Activated T-cell treated with anti-CD3 and anti-CD28 coated beads, Interleukin-2, amount 50 U/mL, for 72 hours (primary cell): ENCODE results near the gene ZNF692. TPM values are rescaled to one million over a fixed set of nuclear protein-coding genes. Genes with fewer than 3 reads are reported as not detected.
"Not testable (repeated sequence)": the region's sequence is repeated elsewhere in the genome, so short reads cannot be mapped to it uniquely, and the experiment has no call there.

Experiments used
- ATAC-seq, 2 donors: fragments of 150-1000 bp; cut with Tn5 transposase; replicated peaks in 1 of 2; 2 replicates each; pipeline ENCODE4 v1.10.0; 2021; ENCODE audit warnings: moderate library complexity in 2 of 2, mild to moderate bottlenecking in 1 of 2
- DNase-seq, 2 donors: peaks; one replicate each; pipeline ENCODE4 v3.0.0; 2021 to 2022; ENCODE audit warnings: mixed read lengths in 1 of 2
- H3K27ac Mint-ChIP-seq: one replicate; pipeline ENCODE4 v1.8.0; 2022; ENCODE audit warnings: mild to moderate bottlenecking, moderate library complexity, mixed read lengths
- H3K27me3 Mint-ChIP-seq: one replicate; pipeline ENCODE4 v1.8.0; 2022; ENCODE audit warnings: low read depth, mixed read lengths
- H3K36me3 Mint-ChIP-seq, 2 donors: one replicate each; pipeline ENCODE4 v1.8.0; 2022; ENCODE audit warnings: mixed read lengths in 2 of 2, mild to moderate bottlenecking in 1 of 2; ENCODE audit not compliant: insufficient read depth in 2 of 2
- H3K4me1 Mint-ChIP-seq: one replicate; pipeline ENCODE4 v1.8.0; 2022; ENCODE audit warnings: low read depth, mixed read lengths
- H3K4me3 Mint-ChIP-seq, 2 donors: one replicate each; pipeline ENCODE4 v1.8.0; 2022; ENCODE audit warnings: mild to moderate bottlenecking in 2 of 2, mixed read lengths in 2 of 2, moderate library complexity in 2 of 2
- H3K9me3 Mint-ChIP-seq, 2 donors: one replicate each; pipeline ENCODE4 v1.8.0; 2022; ENCODE audit warnings: mixed read lengths in 2 of 2
- total RNA-seq, 2 donors: library from RNA; stranded (reverse); gene quantifications; one replicate each; pipeline ENCODE4 v1.2.3, GENCODE V29; 2022

The ZNF692 gene
- total RNA-seq, 2 donors from 2014 or later: 42.8 to 57.6 TPM

DNA sequence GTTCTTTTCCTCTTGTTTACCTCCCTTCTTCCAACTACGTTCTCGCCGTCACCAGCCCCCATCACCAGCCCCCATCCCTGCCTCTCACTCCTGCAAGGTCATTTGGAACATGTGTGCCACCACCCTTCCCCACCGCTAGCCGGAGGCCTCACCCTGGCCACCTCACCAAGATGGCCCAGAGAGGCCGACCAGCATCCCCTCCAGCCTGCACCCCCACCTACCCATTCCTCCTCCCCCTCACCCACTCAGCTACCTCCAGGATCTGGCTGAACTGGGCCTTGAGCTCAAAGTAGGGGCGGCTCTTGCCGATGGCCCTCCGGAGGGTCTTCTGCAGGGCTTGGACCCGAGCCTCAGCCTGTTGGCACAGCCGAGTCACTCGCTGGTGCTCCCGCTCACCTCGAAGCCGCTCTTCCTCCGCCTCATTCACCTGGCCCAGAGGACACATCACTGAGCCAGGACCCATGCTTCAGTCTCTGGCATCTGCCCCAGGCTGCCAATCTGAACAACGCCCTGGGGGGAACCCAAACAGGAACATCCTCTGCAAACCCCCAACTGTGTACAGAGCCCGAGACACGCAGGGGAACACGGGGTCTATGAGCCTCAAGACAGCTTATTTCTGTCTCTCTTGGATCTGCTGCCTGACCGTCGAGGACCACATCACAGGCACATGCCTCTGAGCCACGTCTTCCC, 46.0 kb downstream of the ZNF692 start:
- H3K27me3 Mint-ChIP-seq: no peaks in the 10 kb centered on the region
- peaks cover 24% of the 10 kb centered on the region for H3K4me1 Mint-ChIP-seq
- H3K27ac Mint-ChIP-seq: no peak overlapping the region
- peaks cover 9 to 13% of the 10 kb centered on the region in 2 donors for H3K36me3 Mint-ChIP-seq
- no peak overlapping the region for H3K4me3 Mint-ChIP-seq
- DNase-seq (no peak), ATAC-seq (no peak)
- H3K9me3 Mint-ChIP-seq: no peaks in the 10 kb centered on the region

DNA sequence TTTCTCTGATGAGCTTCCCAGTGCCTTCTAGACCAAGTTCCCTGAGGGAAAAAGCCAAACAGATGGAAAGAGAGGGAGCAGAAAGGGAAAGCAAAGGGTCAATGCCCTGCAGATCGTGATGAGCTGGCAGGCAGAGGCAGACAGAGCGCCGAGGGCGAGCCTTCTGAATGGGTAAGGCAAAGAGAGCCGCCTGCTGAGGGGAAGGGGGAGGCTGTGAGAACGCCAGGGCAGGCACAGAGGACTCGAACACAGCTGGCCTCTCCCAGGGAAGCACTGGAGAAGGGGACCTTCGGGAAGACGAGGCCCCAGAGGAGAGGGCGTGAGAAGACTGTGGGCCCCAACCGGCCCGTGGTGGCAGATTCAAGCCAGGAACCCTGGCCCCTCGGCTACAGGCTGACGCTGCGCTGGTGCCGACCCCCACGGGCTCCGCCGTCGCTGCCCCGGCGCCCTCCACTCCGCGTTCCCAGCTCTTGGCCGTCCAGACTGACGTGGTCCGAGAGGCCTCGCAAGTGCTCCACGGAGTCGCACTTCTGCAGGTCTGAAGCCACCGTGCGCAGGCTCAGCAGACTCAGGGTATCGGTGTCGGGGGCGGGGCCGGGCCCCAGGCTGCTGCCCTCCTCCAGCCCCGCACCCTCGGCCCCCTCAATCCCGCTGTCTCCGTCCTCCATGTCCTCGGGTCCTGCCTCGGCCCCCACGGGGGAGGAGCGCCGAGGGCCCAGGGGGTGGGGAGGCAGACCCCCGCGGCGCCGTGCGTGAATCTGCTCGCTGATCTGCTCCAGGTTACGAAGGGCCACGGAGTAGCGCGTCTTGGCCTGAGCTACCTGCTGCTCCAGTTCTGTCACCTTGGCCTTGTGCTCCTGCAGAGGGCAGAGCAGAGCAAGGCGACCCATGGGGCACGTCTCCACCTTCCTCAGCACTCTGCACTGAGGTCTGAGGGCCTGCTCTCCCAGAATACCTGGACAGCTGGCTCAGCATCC, 47.1 kb downstream of the ZNF692 start:
- no peaks in the 10 kb centered on the region for H3K9me3 Mint-ChIP-seq
- no peaks in the 10 kb centered on the region for H3K27me3 Mint-ChIP-seq
- no peak overlapping the region for H3K27ac Mint-ChIP-seq
- DNase-seq: no peak
- H3K4me1 Mint-ChIP-seq: peaks cover 18% of the 10 kb centered on the region
- no peak for ATAC-seq
- no peak overlapping the region for H3K4me3 Mint-ChIP-seq
- peaks cover 9 to 13% of the 10 kb centered on the region in 2 donors for H3K36me3 Mint-ChIP-seq

DNA sequence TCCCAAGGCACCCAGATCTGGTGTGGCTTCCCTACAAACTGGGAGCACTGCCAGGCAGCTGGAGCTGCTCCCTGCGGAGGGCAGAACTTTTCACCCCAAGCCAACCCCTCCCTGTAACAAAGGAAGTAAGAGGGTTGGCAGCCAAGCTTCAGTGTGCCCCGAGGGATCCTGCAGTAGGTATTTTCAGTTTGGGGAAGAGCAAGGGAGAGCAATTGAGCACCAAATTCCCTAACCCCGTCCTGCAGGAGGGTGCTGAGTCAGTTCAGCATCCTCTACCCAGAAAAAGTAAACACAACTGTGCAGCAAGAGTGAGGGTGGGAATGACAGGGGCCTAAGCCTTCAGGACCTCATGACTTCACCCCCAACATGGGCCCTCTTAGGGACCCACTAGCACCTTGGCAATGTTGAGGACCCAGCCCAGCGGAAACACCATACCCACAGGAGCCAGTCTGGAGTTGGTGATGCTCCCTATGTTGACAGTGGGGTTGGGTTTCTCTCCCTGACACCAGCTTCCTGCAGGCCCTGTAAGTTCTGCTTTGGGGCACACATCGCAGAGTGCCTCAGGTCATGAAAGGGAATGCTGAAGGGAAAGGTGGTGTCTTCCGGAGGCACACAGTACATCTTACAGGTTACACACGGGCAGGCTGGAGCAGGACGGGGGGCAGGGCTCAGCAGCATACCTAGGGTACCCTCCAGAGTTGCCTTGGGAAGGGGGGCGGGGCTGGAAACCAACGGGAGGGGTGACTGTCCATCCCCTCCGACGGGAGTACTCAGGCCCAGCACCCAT, 48.0 kb downstream of the ZNF692 start:
- DNase-seq (no peak), ATAC-seq (no peak)
- H3K27ac Mint-ChIP-seq: no peak overlapping the region
- peaks cover 7 to 12% of the 10 kb centered on the region in 2 donors for H3K36me3 Mint-ChIP-seq
- no peaks in the 10 kb centered on the region for H3K9me3 Mint-ChIP-seq
- peaks cover 10% of the 10 kb centered on the region for H3K4me1 Mint-ChIP-seq
- no peaks in the 10 kb centered on the region for H3K27me3 Mint-ChIP-seq
- no peak overlapping the region for H3K4me3 Mint-ChIP-seq

DNA sequence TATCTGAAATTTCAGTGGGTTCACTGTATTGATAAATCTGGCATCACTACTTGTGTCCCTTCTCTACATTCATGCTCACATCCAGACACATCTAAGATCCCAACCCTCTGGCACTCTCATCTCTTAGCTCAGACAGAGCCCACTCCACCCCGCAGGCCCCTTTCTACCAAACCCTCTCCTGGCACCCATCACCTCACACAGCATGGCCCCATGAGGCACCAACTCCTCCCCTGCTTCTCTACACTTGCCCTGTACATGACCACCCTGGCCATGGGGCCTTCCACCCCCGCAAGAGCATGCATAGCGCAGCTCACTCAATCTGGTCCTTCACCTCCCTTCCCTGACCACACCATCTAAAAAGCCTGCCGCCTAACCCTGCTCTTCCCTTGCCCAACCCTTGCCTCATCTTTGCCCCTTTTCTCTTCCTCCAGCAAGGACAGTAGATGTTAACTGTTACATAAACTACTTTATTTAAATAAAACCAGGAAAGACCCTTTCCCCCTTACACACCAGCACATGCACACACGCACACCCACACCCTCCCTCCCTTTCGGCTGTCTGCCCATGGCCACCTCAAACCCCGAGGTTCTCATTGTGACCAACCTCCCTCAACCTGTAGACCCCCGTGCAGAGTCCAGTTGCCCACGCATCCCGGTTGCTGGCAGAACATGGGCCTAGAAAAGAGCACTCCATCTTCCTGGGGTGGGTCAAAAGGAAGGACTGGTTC, 48.7 kb downstream of the ZNF692 start:
- ATAC-seq (no peak), DNase-seq (no peak)
- H3K36me3 Mint-ChIP-seq: peaks cover 7 to 10% of the 10 kb centered on the region in 2 donors
- no peaks in the 10 kb centered on the region for H3K27me3 Mint-ChIP-seq
- H3K4me3 Mint-ChIP-seq: no peak overlapping the region
- H3K4me1 Mint-ChIP-seq: peaks cover 13% of the 10 kb centered on the region
- no peak overlapping the region for H3K27ac Mint-ChIP-seq
- H3K9me3 Mint-ChIP-seq: no peaks in the 10 kb centered on the region

DNA sequence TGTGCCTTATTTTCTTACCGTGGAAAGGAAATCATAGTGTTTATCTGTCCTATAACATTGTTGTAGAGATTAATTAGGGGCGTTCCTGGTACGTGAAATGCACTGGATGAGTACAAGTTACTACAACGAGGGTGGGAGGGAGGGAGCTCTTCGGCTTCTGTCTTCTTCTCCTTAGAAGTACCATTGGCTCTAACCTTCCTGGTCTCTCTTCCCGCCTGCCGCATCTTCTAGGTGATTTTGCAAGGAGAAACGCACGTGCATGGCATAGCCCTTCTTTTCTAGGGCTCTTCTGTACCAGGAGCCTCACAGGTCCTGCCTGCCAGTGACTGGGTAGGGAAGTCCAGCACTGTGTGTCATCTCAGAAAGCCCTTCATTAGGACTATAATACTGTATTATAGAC, 50.0 kb downstream of the ZNF692 start:
- ATAC-seq: no peak
- no peaks in the 10 kb centered on the region for H3K27me3 Mint-ChIP-seq
- H3K9me3 Mint-ChIP-seq: no peaks in the 10 kb centered on the region
- H3K27ac Mint-ChIP-seq: no peak overlapping the region
- DNase-seq: no peak
- H3K4me3 Mint-ChIP-seq: no peak overlapping the region
- peaks cover 20% of the 10 kb centered on the region for H3K4me1 Mint-ChIP-seq
- peaks cover 2 to 6% of the 10 kb centered on the region in 2 donors for H3K36me3 Mint-ChIP-seq

DNA sequence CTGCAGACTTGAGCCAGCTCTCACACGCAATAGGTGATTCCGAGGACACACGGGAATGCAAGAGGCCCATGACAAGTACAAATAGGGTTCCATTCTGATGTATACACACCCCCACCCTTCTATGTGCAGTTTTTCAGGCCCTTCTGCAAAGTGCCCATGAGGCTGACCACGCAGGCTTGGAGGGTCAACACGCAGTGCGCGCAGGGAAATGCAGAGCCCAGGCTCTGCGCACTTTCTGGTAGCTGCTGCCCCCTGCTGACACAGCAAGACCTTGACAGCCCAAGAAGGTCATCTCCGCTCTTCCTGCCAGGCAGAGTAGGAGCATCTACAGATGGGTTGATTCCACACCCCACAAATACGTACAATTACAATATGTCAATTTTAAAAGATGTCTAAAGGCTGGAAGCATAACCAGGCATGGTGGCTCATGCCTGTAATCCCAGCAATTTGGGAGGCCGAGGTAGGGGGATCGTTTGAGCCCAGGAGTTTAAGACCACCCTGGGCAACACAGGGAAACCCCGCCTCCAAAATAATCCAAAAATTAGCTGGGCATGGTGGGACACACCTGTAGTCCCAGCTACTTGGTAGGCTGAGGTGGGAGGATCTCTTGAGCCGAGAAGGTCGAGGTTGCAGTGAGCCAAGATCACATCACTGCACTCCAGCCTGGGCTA, 51.7 kb downstream of the ZNF692 start:
- ATAC-seq (peak; percentile 83 to 84), DNase-seq (peak; percentile 61 to 66)
- H3K4me3 Mint-ChIP-seq: no peak overlapping the region
- no peaks in the 10 kb centered on the region for H3K27me3 Mint-ChIP-seq
- H3K36me3 Mint-ChIP-seq: peaks cover 0 to 2% of the 10 kb centered on the region in 2 donors
- H3K9me3 Mint-ChIP-seq: no peaks in the 10 kb centered on the region
- H3K4me1 Mint-ChIP-seq: peaks cover 20% of the 10 kb centered on the region
- no peak overlapping the region for H3K27ac Mint-ChIP-seq

DNA sequence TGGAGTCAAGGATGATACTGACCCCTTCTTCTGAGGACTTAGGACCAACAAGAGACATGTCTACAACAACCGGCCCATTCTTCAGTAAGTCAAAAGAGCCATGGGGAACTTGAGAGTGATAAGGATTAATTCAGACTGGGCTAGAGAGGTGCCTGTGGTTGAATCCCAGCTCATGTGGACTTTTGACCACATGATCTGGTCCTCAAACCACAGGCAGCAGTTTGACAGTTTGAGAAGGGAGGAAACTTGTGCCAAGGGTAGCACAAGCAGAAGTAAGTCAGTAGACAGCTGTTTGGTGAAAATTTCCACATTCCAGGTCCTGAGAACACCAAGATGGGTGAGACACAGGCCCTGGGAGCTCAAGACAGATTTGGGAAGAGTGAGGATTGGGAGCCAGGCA, 53.0 kb downstream of the ZNF692 start:
- H3K4me1 Mint-ChIP-seq: peaks cover 20% of the 10 kb centered on the region
- ATAC-seq (no peak), DNase-seq (no peak)
- no peak overlapping the region for H3K4me3 Mint-ChIP-seq
- no peak overlapping the region for H3K27ac Mint-ChIP-seq
- no peaks in the 10 kb centered on the region for H3K9me3 Mint-ChIP-seq
- H3K27me3 Mint-ChIP-seq: no peaks in the 10 kb centered on the region
- no peaks in the 10 kb centered on the region for H3K36me3 Mint-ChIP-seq

DNA sequence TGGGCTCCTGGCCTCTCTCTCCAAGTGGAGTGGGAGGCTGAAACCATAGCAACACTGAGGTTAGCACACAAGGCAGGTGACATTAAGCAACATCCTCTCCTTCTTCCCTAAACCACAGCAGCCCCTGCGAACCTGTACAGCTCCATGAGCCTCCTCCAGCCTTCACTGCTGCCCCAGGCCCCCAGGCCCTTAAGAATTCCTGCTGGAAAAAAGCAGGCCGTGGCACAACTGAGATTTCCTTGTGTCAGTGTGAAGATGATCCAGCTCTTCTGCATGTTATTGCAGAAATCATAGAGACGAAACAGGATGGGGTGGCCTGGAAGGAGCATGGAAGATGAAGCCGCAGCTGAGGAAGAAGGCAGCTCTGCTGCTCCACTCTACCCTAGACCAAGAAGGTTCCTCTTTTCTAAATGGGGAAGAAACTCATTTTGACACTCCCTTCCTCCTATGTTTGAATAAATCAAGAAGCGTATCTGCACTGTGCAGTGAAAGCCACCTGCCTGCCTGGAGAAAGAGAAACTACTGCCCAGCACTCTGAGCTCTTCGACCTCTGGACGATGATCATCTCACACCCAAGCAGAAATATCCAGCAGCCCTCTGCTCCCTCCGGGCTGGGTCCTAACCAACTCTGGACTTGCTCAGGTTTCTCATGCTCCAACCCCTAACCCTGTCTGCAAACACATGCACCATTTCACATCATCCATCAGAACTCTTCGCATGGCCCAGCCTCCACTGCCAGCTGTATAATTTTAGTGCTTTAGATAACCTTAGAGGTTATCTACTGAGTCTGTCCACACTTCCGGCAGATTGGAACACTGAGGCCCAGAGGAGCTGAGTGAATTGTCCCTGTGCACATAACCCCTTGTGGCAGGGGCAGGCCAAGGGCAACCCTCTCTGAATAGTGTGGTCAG, 53.9 kb downstream of the ZNF692 start:
- H3K27me3 Mint-ChIP-seq: no peaks in the 10 kb centered on the region
- no peaks in the 10 kb centered on the region for H3K36me3 Mint-ChIP-seq
- ATAC-seq (no peak), DNase-seq (no peak)
- no peaks in the 10 kb centered on the region for H3K9me3 Mint-ChIP-seq
- H3K4me1 Mint-ChIP-seq: peaks cover 20% of the 10 kb centered on the region
- H3K4me3 Mint-ChIP-seq: no peak overlapping the region
- no peak overlapping the region for H3K27ac Mint-ChIP-seq

DNA sequence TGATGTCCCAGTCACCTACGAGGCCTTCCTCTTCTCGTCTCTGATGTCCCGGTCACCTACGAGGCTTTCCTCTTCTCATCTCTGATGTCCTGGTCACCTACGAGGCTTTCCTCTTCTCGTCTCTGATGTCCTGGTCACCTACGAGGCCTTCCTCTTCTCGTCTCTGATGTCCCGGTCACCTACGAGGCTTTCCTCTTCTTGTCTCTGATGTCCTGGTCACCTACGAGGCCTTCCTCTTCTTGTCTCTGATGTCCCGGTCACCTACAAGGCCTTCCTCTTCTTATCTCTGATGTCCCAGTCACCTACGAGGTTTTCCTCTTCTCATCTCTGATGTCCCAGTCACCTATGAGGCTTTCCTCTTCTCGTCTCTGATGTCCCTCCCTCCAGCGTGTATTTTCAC, 55.4 kb downstream of the ZNF692 start:
- H3K27me3 Mint-ChIP-seq, DNase-seq, H3K9me3 Mint-ChIP-seq, H3K27ac Mint-ChIP-seq, ATAC-seq, H3K36me3 Mint-ChIP-seq, H3K4me3 Mint-ChIP-seq: not testable (repeated sequence)
- H3K4me1 Mint-ChIP-seq: peaks cover 20% of the 10 kb centered on the region

DNA sequence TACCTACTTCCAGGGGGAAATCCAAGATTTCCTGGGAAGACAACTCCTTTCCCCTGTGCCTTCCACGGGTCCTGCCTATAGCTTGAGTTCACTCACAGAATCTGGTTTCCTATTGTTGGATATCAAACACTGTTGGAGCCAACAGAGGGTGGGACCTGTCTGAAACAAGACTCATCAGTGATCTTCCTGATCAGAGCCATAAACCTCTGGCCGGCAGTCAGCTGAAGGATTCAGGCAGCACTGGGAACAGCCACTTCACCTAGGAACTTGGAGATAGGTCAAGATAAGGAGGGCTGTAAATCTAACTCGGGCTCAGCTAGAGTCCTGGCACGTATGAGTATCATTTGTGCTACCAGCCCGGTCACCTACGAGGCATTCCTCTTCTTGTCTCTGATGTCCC, 56.4 kb downstream of the ZNF692 start:
- H3K9me3 Mint-ChIP-seq: no peaks in the 10 kb centered on the region
- no peak overlapping the region for H3K4me3 Mint-ChIP-seq

DNA sequence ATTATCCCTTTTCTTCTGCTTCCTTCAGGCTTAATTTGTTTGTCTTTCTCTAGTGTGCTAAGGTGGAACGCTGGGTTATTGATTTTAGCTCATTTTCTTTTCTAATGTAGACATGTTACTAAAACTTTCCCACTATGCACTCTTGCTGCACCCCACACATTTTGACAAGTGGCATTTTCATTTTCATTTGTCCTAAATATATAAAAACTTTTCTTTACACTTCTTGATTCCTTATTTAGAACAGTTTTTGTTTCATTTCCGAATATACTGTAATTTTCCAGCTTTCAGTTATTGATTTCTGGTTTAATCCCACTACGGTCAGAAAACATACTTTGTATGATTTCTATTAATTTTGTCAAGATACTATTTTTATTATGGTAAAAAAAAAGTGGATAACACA, 58.4 kb downstream of the ZNF692 start:
- no peaks in the 10 kb centered on the region for H3K9me3 Mint-ChIP-seq
- H3K27ac Mint-ChIP-seq: peak overlapping the region; percentile 76
- no peaks in the 10 kb centered on the region for H3K36me3 Mint-ChIP-seq
- DNase-seq (no peak), ATAC-seq (no peak)
- no peak overlapping the region for H3K4me3 Mint-ChIP-seq
- H3K4me1 Mint-ChIP-seq: peaks cover 10% of the 10 kb centered on the region
- H3K27me3 Mint-ChIP-seq: peaks cover 21% of the 10 kb centered on the region

More for the DNA sequence above, 56.4 kb downstream of the ZNF692 start:
- DNase-seq (no peak), ATAC-seq (no peak)
- peaks cover 20% of the 10 kb centered on the region for H3K4me1 Mint-ChIP-seq
- H3K27me3 Mint-ChIP-seq: peaks cover 17% of the 10 kb centered on the region
- no peak overlapping the region for H3K27ac Mint-ChIP-seq
- H3K36me3 Mint-ChIP-seq: no peaks in the 10 kb centered on the region
